HL-60 (cell line): ENCODE measurements around the gene MTG2.

Experiments used
- CTCF ChIP-seq: IDR thresholded peaks from one replicate; pipeline ENCODE4 v1.5.1; 2011; ENCODE audit warnings: low read length, control low read depth, inconsistent platforms; ENCODE audit not compliant: insufficient read depth
- POLR2AphosphoS5 ChIP-seq: IDR thresholded peaks from 2 replicates; pipeline ENCODE4 v1.6.1; 2012; ENCODE audit warnings: low read depth
- TF ChIP-seq, protein P1 (sequence below): IDR thresholded peaks from 2 replicates; pipeline ENCODE4 v1.6.1; 2012; ENCODE audit warnings: low read depth; ENCODE audit not compliant: insufficient replicate concordance

GRCh38 chr20:62191781-62192559 is 9.1 kb downstream of the MTG2 start:
- TF ChIP-seq, protein P1, sequence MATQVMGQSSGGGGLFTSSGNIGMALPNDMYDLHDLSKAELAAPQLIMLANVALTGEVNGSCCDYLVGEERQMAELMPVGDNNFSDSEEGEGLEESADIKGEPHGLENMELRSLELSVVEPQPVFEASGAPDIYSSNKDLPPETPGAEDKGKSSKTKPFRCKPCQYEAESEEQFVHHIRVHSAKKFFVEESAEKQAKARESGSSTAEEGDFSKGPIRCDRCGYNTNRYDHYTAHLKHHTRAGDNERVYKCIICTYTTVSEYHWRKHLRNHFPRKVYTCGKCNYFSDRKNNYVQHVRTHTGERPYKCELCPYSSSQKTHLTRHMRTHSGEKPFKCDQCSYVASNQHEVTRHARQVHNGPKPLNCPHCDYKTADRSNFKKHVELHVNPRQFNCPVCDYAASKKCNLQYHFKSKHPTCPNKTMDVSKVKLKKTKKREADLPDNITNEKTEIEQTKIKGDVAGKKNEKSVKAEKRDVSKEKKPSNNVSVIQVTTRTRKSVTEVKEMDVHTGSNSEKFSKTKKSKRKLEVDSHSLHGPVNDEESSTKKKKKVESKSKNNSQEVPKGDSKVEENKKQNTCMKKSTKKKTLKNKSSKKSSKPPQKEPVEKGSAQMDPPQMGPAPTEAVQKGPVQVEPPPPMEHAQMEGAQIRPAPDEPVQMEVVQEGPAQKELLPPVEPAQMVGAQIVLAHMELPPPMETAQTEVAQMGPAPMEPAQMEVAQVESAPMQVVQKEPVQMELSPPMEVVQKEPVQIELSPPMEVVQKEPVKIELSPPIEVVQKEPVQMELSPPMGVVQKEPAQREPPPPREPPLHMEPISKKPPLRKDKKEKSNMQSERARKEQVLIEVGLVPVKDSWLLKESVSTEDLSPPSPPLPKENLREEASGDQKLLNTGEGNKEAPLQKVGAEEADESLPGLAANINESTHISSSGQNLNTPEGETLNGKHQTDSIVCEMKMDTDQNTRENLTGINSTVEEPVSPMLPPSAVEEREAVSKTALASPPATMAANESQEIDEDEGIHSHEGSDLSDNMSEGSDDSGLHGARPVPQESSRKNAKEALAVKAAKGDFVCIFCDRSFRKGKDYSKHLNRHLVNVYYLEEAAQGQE, result no peak
- TF ChIP-seq CTCF, result no peak
- no peak for TF ChIP-seq POLR2AphosphoS5
